Type B pancreatic cell (in vitro differentiated cells): ENCODE measurements around the gene TSC1. TPM values are rescaled to one million over a fixed set of nuclear protein-coding genes. Genes with fewer than 3 reads are reported as not detected.
A peak's percentile ranks its signal among the peaks of the same experiment; 100 is the strongest.

ENCODE experiments used
- DNase-seq: peaks from one replicate; pipeline ENCODE4 v3.0.0; 2021; ENCODE audit warnings: mixed read lengths; ENCODE audit not compliant: unreplicated experiment; ENCODE audit errors: extremely low spot score
- H3K27ac Mint-ChIP-seq: 2 replicates; pipeline ENCODE4 v1.8.0; 2021; ENCODE audit warnings: mild to moderate bottlenecking, mixed read lengths
- H3K27me3 Mint-ChIP-seq: 2 replicates; pipeline ENCODE4 v1.8.0; 2021; ENCODE audit warnings: mixed read lengths
- H3K36me3 Mint-ChIP-seq: 2 replicates; pipeline ENCODE4 v1.8.0; 2021; ENCODE audit warnings: mixed read lengths
- H3K4me1 Mint-ChIP-seq: one replicate; pipeline ENCODE4 v1.8.0; 2021; ENCODE audit warnings: mixed read lengths; ENCODE audit not compliant: unreplicated experiment
- H3K4me3 Mint-ChIP-seq: 2 replicates; pipeline ENCODE4 v1.8.0; 2021; ENCODE audit warnings: mild to moderate bottlenecking, mixed read lengths
- H3K9me3 Mint-ChIP-seq: 2 replicates; pipeline ENCODE4 v1.8.0; 2021; ENCODE audit warnings: mixed read lengths
- microRNA-seq: library from miRNA; unstranded; fragments of <30 nt; microRNA quantifications from one replicate; pipeline ENCODE4, GENCODE V29; 2020
- total RNA-seq: library from RNA; stranded (reverse); gene quantifications from 2 replicates; pipeline ENCODE4 v1.2.1, GENCODE V29; 2021; ENCODE audit warnings: low replicate concordance
- TF ChIP-seq, protein P1 (sequence below): fragments of 200-600 bp; sonication (generic); conservative IDR thresholded peaks from 2 replicates; pipeline ENCODE4 v1.5.0; 2021; ENCODE audit warnings: antibody characterized with exemption, mild to moderate bottlenecking

Gene TSC1
- total RNA-seq, 1 donor from 2014 or later, result 58.9 TPM

DNA sequence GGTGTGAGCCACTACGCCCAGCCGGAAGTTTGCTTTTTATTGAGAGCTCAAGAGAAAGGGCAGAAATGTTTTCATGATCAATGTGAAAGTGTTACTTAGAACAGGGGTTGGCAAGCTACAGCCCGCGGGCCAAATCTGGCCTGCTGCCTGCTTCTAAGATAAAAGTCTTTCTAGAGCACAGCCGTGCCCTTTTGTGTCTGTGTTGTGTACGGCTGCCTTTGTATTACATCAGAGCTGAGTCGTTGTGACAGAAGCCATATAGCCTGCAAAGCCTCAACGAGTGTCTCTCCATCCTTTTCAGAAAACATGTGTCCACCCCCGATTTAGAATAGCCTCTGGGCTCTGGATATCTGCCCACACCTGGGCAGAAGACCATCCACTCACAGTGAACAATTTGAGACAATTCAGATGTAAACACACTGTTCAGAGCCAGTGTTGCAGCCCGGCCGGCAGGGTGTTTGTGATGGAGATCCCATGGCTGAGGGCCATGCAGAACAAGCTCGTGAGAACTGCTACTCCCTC is 95.2 kb downstream of the TSC1 start:
- Mint-ChIP-seq H3K4me1 (no peaks in the 10 kb centered on the region), H3K27ac (no peak overlapping the region), H3K27me3 (no peaks in the 10 kb centered on the region), H3K4me3 (no peak overlapping the region), H3K36me3 (no peaks in the 10 kb centered on the region), H3K9me3 (no peaks in the 10 kb centered on the region)
- DNase-seq, result no peak
- TF ChIP-seq, protein P1, sequence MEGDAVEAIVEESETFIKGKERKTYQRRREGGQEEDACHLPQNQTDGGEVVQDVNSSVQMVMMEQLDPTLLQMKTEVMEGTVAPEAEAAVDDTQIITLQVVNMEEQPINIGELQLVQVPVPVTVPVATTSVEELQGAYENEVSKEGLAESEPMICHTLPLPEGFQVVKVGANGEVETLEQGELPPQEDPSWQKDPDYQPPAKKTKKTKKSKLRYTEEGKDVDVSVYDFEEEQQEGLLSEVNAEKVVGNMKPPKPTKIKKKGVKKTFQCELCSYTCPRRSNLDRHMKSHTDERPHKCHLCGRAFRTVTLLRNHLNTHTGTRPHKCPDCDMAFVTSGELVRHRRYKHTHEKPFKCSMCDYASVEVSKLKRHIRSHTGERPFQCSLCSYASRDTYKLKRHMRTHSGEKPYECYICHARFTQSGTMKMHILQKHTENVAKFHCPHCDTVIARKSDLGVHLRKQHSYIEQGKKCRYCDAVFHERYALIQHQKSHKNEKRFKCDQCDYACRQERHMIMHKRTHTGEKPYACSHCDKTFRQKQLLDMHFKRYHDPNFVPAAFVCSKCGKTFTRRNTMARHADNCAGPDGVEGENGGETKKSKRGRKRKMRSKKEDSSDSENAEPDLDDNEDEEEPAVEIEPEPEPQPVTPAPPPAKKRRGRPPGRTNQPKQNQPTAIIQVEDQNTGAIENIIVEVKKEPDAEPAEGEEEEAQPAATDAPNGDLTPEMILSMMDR, result no peak

DNA sequence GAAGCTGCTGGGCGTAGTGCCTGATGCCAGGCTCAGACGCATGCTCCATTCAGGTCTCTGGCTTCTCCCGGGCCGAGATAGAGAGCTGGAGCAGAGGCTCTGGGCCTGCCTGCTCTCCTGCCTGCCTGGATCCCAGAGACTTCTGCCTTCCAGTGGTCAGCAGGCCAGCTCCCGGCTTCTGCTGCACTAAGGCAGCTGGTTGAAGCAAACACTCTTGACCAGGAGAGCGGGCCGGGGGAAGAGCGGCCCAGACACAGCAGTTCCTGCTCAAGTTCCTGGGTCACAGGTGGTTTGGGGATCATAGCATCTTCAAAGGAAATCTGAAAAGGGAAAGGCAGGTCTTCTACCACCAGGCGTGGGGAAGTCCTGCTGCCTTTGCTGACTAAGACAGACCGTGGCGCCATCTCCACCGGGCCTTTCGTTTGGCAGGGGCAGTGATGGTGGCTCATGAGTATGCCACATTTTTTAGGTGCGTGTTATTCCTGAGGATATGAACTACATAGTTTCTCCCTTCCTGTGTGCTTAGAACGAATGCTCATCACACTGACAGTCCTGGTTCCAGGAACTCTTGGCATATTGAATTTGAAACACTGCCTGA is 97.4 kb downstream of the TSC1 start:
- DNase-seq, result no peak
- Mint-ChIP-seq H3K27me3 (no peaks in the 10 kb centered on the region), H3K9me3 (no peaks in the 10 kb centered on the region), H3K27ac (no peak overlapping the region), H3K36me3 (peaks cover 3% of the 10 kb centered on the region), H3K4me1 (peaks cover 9% of the 10 kb centered on the region), H3K4me3 (no peak overlapping the region)
- TF ChIP-seq, protein P1, result no peak

DNA sequence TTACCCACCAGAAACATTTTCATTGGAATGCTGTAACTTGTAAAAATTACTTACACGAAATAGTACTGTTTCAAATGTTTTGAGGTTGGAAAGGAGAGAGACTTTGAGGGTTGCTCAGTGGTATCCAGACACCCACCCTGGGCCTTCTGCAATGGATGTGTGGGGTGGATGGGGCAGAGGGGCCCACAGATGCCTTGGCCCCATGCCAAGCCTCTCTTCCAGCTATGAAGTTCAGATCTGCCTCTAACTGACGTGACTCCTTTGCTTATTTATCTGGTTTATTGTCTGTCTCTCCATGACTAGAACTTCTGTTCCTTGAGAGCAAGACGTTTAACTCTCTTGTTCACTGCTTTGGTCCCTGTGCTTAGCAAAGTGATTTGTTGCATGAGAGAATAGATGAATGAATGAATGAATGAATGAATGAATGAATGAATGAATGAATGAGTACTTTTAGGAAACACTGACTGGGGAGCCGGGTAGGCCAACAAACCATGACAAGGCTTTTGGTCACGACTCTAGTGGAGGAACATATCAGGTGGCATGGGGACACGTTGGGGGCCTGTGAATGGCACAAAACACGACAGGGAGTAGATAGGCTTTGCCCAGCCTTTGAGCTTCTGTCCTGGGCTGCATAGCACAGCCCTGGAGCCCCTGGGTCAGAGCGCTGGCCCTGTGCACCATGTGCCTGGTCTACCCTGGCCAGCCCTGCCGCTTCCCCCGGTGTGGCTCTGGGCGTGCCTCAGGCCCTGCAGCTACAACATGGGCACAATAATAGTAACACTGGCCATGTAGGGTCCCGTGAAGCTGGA is 98.1 kb downstream of the TSC1 start:
- H3K36me3 Mint-ChIP-seq, result peaks cover 3% of the 10 kb centered on the region
- no peak overlapping the region for H3K4me3 Mint-ChIP-seq
- H3K27me3 Mint-ChIP-seq, result no peaks in the 10 kb centered on the region
- TF ChIP-seq, protein P1, result no peak
- H3K4me1 Mint-ChIP-seq, result peaks cover 9% of the 10 kb centered on the region
- H3K9me3 Mint-ChIP-seq, result no peaks in the 10 kb centered on the region
- no peak overlapping the region for H3K27ac Mint-ChIP-seq
- no peak for DNase-seq

DNA sequence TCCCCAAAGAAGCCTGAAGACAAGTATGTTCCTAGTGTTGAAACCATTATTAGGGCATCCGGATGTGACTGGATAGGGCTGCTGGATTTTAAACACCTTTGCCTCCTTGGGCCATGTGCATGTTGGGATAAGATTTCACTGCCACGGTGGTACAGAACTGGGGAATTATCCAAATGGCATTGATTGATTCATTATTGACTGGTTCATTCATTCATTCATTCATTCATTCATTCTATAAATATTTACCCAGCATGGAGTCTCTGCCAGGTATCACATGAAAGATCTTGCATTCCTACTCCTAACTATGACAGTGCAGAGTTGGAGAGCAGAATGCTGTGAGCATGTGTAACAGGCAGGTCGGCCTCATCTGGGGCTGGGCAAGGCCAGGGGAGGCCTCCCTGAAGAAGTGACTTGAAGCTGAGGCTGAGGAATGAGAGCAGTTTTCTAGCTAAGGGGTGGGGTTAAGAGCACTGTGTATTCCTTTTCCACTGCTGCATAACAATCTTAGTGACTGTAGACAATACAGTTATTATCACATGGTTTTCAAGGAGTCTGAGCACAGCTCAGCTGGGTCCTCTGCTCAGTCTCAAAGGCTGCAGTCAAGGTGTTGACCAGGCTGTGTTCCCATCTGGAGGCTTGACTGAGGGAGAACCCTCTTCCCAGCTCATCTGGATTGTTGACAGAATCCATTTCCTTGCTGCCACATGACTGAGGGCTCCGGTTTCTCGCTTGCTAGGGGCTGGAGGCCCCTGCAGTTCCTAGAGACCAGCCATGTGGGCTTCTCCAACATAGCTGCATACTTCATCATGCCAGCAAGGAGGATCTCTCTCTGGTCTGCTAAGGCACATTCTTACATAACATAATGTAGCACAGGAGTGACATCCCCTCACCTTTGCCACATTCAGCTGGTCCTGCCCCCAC is 102.0 kb downstream of the TSC1 start:
- Mint-ChIP-seq H3K9me3 (no peaks in the 10 kb centered on the region), H3K36me3 (peaks cover 3% of the 10 kb centered on the region), H3K27me3 (no peaks in the 10 kb centered on the region), H3K27ac (peak overlapping the region; percentile 48), H3K4me3 (no peak overlapping the region), H3K4me1 (peaks cover 14% of the 10 kb centered on the region)
- DNase-seq, result no peak
- TF ChIP-seq, protein P1, result no peak

Small RNAs within 50 kb of the gene (microRNA-seq; reads per million reads assigned to microRNA genes)
- gene MIR548AW, result 0.83 reads per million

Other genes starting within 250 kb of the TSC1 start
- gene AK8, start 66.3 kb downstream of the TSC1 start, total RNA-seq, result 4.6 and 5.5 TPM in 2 replicates
- 5.2 and 8.3 TPM in 2 replicates for gene SPACA9, start 65.7 kb downstream of the TSC1 start, total RNA-seq
- gene GFI1B, start 34.1 kb upstream of the TSC1 start, total RNA-seq, result 0.45 TPM in 1 of 2 replicates, not detected in the other
- gene GTF3C5, start 86.4 kb upstream of the TSC1 start, total RNA-seq, result 64.3 and 83.6 TPM in 2 replicates
- gene CEL, start 117.4 kb upstream of the TSC1 start, total RNA-seq, result 4.5 and 4.9 TPM in 2 replicates
- gene RALGDS, start 176.6 kb upstream of the TSC1 start, total RNA-seq, result 64.8 and 86.3 TPM in 2 replicates
- gene GBGT1, start 219.3 kb upstream of the TSC1 start, total RNA-seq, result 21.0 and 54.9 TPM in 2 replicates